PFSK-1 (cell line): ENCODE measurements around the gene FAM13C.

ENCODE experiments used
- FOXP2 ChIP-seq: optimal IDR thresholded peaks from 2 replicates; pipeline ENCODE3; 2011; ENCODE audit warnings: borderline replicate concordance, control low read depth, inconsistent platforms; ENCODE audit not compliant: insufficient read depth; ENCODE audit errors: extremely low read length, extremely low read depth
- POLR2AphosphoS5 ChIP-seq: IDR thresholded peaks from 2 replicates; pipeline ENCODE4 v1.6.1; 2012; ENCODE audit warnings: low read depth, mild to moderate bottlenecking, control low read depth, low read length, moderate library complexity
- SIN3A ChIP-seq: IDR thresholded peaks from 2 replicates; pipeline ENCODE4 v1.6.1; 2012; ENCODE audit warnings: mild to moderate bottlenecking, low read length, moderate library complexity, borderline replicate concordance; ENCODE audit not compliant: insufficient read depth
- TAF1 ChIP-seq: IDR thresholded peaks from 2 replicates; pipeline ENCODE4 v1.6.1; 2012; ENCODE audit warnings: low read length, control low read depth, borderline replicate concordance; ENCODE audit not compliant: insufficient read depth
- TF ChIP-seq, protein P1 (sequence below), 2 experiments: IDR thresholded peaks; 2 replicates each; pipeline versions ENCODE4 v1.6.1 to v1.8.0; 2011 to 2012; ENCODE audit warnings: low read depth in 2 of 2, low read length in 2 of 2, control low read depth in 1 of 2, inconsistent platforms in 1 of 2, mild to moderate bottlenecking in 1 of 2, moderate library complexity in 1 of 2; ENCODE audit not compliant: insufficient read depth in 1 of 2

The FAM13C gene

GRCh38 chr10:59340285-59340684 is 22.1 kb downstream of the FAM13C start:
- TF ChIP-seq FOXP2, result no peak
- TF ChIP-seq SIN3A, result no peak
- TF ChIP-seq, protein P1, sequence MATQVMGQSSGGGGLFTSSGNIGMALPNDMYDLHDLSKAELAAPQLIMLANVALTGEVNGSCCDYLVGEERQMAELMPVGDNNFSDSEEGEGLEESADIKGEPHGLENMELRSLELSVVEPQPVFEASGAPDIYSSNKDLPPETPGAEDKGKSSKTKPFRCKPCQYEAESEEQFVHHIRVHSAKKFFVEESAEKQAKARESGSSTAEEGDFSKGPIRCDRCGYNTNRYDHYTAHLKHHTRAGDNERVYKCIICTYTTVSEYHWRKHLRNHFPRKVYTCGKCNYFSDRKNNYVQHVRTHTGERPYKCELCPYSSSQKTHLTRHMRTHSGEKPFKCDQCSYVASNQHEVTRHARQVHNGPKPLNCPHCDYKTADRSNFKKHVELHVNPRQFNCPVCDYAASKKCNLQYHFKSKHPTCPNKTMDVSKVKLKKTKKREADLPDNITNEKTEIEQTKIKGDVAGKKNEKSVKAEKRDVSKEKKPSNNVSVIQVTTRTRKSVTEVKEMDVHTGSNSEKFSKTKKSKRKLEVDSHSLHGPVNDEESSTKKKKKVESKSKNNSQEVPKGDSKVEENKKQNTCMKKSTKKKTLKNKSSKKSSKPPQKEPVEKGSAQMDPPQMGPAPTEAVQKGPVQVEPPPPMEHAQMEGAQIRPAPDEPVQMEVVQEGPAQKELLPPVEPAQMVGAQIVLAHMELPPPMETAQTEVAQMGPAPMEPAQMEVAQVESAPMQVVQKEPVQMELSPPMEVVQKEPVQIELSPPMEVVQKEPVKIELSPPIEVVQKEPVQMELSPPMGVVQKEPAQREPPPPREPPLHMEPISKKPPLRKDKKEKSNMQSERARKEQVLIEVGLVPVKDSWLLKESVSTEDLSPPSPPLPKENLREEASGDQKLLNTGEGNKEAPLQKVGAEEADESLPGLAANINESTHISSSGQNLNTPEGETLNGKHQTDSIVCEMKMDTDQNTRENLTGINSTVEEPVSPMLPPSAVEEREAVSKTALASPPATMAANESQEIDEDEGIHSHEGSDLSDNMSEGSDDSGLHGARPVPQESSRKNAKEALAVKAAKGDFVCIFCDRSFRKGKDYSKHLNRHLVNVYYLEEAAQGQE (IDR thresholded peaks at IDR 0.05; ENCODE audit: insufficient read depth in 1 of 2, low read depth in 2 of 2, low read length in 2 of 2), result no peak
- TF ChIP-seq TAF1, result no peak
- TF ChIP-seq POLR2AphosphoS5, result no peak

DNA sequence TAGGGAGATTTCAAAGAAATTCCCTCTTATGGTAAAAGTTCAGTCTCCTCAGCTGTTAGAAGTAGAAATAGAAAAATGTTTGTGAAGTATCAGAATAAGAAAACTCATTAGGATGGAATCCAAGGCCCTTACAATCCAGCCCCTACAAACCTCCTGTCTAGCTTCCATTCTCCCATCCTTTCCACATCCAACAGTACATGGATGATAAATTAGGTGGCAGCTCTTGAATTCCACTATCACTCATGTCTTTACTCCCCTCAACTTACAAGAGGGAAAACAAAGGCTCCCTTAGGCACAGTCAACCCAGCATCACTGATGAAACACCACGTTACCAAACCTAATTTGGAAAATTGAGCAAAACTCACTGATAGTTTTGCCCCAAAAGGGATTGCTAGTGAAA is 23.0 kb downstream of the FAM13C start:
- no peak for TF ChIP-seq TAF1
- TF ChIP-seq POLR2AphosphoS5, result no peak
- TF ChIP-seq SIN3A, result no peak
- no peak for TF ChIP-seq FOXP2
- TF ChIP-seq, protein P1 (IDR thresholded peaks at IDR 0.05; ENCODE audit: insufficient read depth in 1 of 2, low read depth in 2 of 2, low read length in 2 of 2), result no peak

DNA sequence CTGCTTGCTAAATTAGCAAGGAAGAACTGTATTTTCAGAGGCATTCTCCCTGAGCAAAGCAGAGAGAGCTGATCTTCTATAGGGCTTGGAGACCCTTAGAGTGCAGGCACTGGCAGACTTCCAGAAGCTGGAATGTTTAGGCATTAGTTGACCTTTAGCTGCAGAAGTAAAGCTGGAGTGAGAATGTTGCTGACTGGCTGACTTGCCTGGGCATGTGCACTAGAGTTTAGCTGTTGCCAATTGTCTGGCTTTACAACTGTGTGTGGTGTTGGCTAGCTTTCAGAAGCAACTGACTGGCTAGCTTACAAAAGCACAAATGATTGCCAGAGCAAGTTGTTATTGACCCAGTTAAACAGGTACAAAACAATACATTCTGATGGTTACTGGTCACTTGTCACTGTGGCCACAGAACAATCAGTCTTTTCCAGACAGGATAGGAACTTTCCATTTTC is 25.1 kb downstream of the FAM13C start:
- TF ChIP-seq POLR2AphosphoS5 (no peak), FOXP2 (no peak), SIN3A (no peak), TAF1 (no peak)
- TF ChIP-seq, protein P1 (IDR thresholded peaks at IDR 0.05; ENCODE audit: insufficient read depth in 1 of 2, low read depth in 2 of 2, low read length in 2 of 2), result no peak

- TF ChIP-seq POLR2AphosphoS5 (no peak), FOXP2 (no peak), TAF1 (no peak), SIN3A (no peak)
- TF ChIP-seq, protein P1 (IDR thresholded peaks at IDR 0.05; ENCODE audit: insufficient read depth in 1 of 2, low read depth in 2 of 2, low read length in 2 of 2), result no peak
These were observed 25.7 kb downstream of the FAM13C start for GRCh38 chr10:59336632-59337031.

- TF ChIP-seq, protein P1 (IDR thresholded peaks at IDR 0.05; ENCODE audit: insufficient read depth in 1 of 2, low read depth in 2 of 2, low read length in 2 of 2), result no peak
- TF ChIP-seq FOXP2 (no peak), TAF1 (no peak), POLR2AphosphoS5 (no peak), SIN3A (no peak)
These were observed 26.9 kb downstream of the FAM13C start for GRCh38 chr10:59335497-59335896.
